H1 (cell line): ENCODE results near the gene RNF182. TPM values are rescaled to one million over a fixed set of nuclear protein-coding genes. Genes with fewer than 3 reads are reported as not detected.

Source experiments
- ASH2L ChIP-seq: fragments of 200-600, 300-600 bp; sonication (generic); IDR thresholded peaks from one replicate; pipeline ENCODE4 v1.7.1; 2017; ENCODE audit warnings: low read length
- E2F6 ChIP-seq: IDR thresholded peaks from 2 replicates; pipeline ENCODE4 v1.6.1; 2012; ENCODE audit warnings: inconsistent platforms
- HDAC6 ChIP-seq: IDR thresholded peaks from one replicate; pipeline ENCODE4 v1.7.1; 2012; ENCODE audit warnings: low read depth, mild to moderate bottlenecking, inconsistent platforms, low read length, moderate library complexity
- POU5F1 ChIP-seq: IDR thresholded peaks from 2 replicates; pipeline ENCODE4 v1.6.1; 2011; ENCODE audit warnings: low read depth, mild to moderate bottlenecking, low read length, moderate library complexity
- polyA plus RNA-seq, 7 experiments: library from polyadenylated mRNA; depleted of rRNA in 3 of 7; stranded (reverse) in 5 of 7; unstranded in 2 of 7; fragments of >200 nt in 5 of 7; fragments of 200-250 nt in 2 of 7; gene quantifications; 1 replicate in 5 of 7; 2 replicates in 1 of 7; 4 replicates in 1 of 7; pipeline versions ENCODE4 v1.2.1 to v1.2.3, GENCODE V29; 2011 to 2013; ENCODE audit warnings: missing spikeins in 2 of 7, mixed read lengths in 2 of 7
- total RNA-seq: library from RNA; stranded (reverse); fragmentation: NEBNext Ultra II Directional; extraction: Animal tissue kit (Norgen Biotek cat#: 25700); gene quantifications from 2 replicates; pipeline ENCODE4 v1.2.1, GENCODE V29; 2021

Gene RNF182
- total and polyA plus RNA-seq, 2 of the 8 experiments (the other 6 are each of a cell fraction or from before 2014, with no cell fraction given): 6.2 to 10.7 TPM

GRCh38 chr6:13907614-13908215, 17.0 kb upstream of the RNF182 start (continued):
- TF ChIP-seq POU5F1 (no peak), HDAC6 (no peak), ASH2L (no peak), E2F6 (no peak)
